Thyroid gland (tissue), 4 donors: Measurements from ENCODE around the gene RALGPS2.

ENCODE experiments used
- POLR2A ChIP-seq, 2 donors: fragments of 450-650 bp; IDR thresholded peaks; one replicate each; pipeline ENCODE4 v1.6.1; 2017; ENCODE audit warnings: antibody characterized with exemption in 2 of 2, mild to moderate bottlenecking in 2 of 2, moderate library complexity in 1 of 2
- TF ChIP-seq, protein P1 (sequence below), 6 experiments: fragments of 200-600 bp in 3 of 6; fragments of 450-650 bp in 3 of 6; sonication (generic) in 3 of 6; IDR thresholded peaks; one replicate each; pipeline ENCODE4 v1.5.1; 2016 to 2019; ENCODE audit warnings: antibody characterized with exemption in 6 of 6, mild to moderate bottlenecking in 2 of 6, inconsistent platforms in 1 of 6, moderate library complexity in 1 of 6

DNA sequence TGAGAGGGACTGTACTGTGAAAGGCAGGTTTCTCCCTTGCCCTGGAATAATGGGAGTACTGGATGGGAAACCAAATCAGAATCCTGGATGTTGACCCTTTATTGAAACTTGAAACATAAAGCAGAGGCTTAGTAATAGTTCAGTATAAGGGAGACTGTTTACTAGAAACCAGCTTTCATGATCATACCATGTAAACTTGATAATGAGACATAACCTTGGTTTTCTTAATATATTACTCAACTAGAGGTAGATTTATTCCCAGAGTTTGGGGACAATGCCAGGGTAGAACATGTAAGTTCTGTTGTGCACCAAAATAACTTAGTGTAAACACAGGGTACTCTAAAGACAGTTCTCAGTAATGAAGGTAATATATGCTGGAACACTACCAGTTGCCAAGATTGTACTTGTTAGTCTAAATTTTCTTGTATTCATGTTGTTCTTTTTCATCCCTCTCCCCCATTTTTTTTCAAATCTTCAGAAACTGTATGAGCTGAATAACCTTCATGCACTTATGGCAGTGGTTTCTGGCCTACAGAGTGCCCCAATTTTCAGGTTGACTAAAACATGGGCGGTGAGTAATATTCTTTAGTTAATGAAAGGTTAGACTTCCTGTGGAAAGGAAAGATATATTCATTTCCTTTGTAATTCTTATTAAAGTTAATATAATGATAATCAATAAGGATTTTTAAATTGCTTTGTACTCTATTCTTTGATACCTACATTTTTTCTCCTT, 96.3 kb downstream of the RALGPS2 start:
- TF ChIP-seq, protein P1, sequence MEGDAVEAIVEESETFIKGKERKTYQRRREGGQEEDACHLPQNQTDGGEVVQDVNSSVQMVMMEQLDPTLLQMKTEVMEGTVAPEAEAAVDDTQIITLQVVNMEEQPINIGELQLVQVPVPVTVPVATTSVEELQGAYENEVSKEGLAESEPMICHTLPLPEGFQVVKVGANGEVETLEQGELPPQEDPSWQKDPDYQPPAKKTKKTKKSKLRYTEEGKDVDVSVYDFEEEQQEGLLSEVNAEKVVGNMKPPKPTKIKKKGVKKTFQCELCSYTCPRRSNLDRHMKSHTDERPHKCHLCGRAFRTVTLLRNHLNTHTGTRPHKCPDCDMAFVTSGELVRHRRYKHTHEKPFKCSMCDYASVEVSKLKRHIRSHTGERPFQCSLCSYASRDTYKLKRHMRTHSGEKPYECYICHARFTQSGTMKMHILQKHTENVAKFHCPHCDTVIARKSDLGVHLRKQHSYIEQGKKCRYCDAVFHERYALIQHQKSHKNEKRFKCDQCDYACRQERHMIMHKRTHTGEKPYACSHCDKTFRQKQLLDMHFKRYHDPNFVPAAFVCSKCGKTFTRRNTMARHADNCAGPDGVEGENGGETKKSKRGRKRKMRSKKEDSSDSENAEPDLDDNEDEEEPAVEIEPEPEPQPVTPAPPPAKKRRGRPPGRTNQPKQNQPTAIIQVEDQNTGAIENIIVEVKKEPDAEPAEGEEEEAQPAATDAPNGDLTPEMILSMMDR (IDR thresholded peaks at IDR 0.05), result no peak
- TF ChIP-seq POLR2A (IDR thresholded peaks at IDR 0.05), result no peak
